Thoracic aorta (tissue), 2 donors: Measurements from ENCODE around the gene PHACTR1. TPM values are rescaled to one million over a fixed set of nuclear protein-coding genes. Genes with fewer than 3 reads are reported as not detected.
"Not testable (repeated sequence)": the region's sequence is repeated elsewhere in the genome, so short reads cannot be mapped to it uniquely, and the experiment has no call there.

Experiments
- ATAC-seq: fragments of 150-250 bp; one replicate; pipeline ENCODE4 v1.8.0; 2017; ENCODE audit warnings: low read depth; ENCODE audit not compliant: insufficient number of reproducible peaks, low FRiP score
- DNase-seq: peaks from one replicate; pipeline ENCODE4 v3.0.0-alpha.2; 2020; ENCODE audit warnings: low spot score
- H3K27ac ChIP-seq, 2 donors: fragments of 200-600 bp; sonication (generic); 1 replicate in 1 of 2; 2 replicates in 1 of 2; pipeline ENCODE4 v1.5.1; 2016; ENCODE audit warnings: mild to moderate bottlenecking in 2 of 2, moderate library complexity in 2 of 2
- H3K27me3 ChIP-seq: fragments of 200-600 bp; sonication (generic); replicated peaks from 2 replicates; pipeline ENCODE4 v1.6.0; 2016; ENCODE audit warnings: mild to moderate bottlenecking; ENCODE audit not compliant: insufficient read depth
- H3K36me3 ChIP-seq: fragments of 200-600 bp; sonication (generic); one replicate; pipeline ENCODE4 v1.5.1; 2016
- H3K4me1 ChIP-seq, 2 donors: fragments of 200-600 bp; sonication (generic); 1 replicate in 1 of 2; 2 replicates in 1 of 2; pipeline versions ENCODE4 v1.5.1 to v1.6.0; 2016; ENCODE audit warnings: low read depth in 2 of 2, mild to moderate bottlenecking in 1 of 2; ENCODE audit not compliant: control insufficient read depth in 1 of 2
- H3K4me3 ChIP-seq: fragments of 200-600 bp; sonication (generic); 2 replicates; pipeline ENCODE4 v1.5.1; 2016; ENCODE audit warnings: mild to moderate bottlenecking
- H3K9me3 ChIP-seq: fragments of 200-600 bp; sonication (generic); 2 replicates; pipeline ENCODE4 v1.5.1; 2016
- total RNA-seq, 2 donors: library from RNA; depleted of rRNA; stranded (reverse); fragments of >200 nt; gene quantifications; one replicate each; pipeline versions ENCODE4 v1.1.0 to v1.2.3, GENCODE V29; 2016
- TF ChIP-seq, protein P1 (sequence below): fragments of 200-600 bp; sonication (generic); IDR thresholded peaks from one replicate; pipeline ENCODE4 v1.5.1; 2019; ENCODE audit warnings: antibody characterized with exemption

PHACTR1 gene
- total RNA-seq, 2 donors from 2014 or later: 42.9 to 69.1 TPM

- Histone ChIP-seq H3K9me3 (no peaks in the 10 kb centered on the region), H3K4me1 (peaks cover 0 to 23% of the 10 kb centered on the region in 2 donors), H3K36me3 (no peaks in the 10 kb centered on the region), H3K27me3 (no peaks in the 10 kb centered on the region), H3K4me3 (no peak overlapping the region), H3K27ac (no peak overlapping the region)
- no peak for ATAC-seq
- TF ChIP-seq, protein P1, sequence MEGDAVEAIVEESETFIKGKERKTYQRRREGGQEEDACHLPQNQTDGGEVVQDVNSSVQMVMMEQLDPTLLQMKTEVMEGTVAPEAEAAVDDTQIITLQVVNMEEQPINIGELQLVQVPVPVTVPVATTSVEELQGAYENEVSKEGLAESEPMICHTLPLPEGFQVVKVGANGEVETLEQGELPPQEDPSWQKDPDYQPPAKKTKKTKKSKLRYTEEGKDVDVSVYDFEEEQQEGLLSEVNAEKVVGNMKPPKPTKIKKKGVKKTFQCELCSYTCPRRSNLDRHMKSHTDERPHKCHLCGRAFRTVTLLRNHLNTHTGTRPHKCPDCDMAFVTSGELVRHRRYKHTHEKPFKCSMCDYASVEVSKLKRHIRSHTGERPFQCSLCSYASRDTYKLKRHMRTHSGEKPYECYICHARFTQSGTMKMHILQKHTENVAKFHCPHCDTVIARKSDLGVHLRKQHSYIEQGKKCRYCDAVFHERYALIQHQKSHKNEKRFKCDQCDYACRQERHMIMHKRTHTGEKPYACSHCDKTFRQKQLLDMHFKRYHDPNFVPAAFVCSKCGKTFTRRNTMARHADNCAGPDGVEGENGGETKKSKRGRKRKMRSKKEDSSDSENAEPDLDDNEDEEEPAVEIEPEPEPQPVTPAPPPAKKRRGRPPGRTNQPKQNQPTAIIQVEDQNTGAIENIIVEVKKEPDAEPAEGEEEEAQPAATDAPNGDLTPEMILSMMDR: no peak
- no peak for DNase-seq
These were observed 409.3 kb downstream of the PHACTR1 start for GRCh38 chr6:13125841-13126240.

GRCh38 chr6:13131935-13132661 is 415.5 kb downstream of the PHACTR1 start:
- H3K9me3 ChIP-seq: no peaks in the 10 kb centered on the region
- H3K4me1 ChIP-seq: peaks cover 0 to 16% of the 10 kb centered on the region in 2 donors
- no peaks in the 10 kb centered on the region for H3K27me3 ChIP-seq
- DNase-seq (no peak), ATAC-seq (no peak)
- no peaks in the 10 kb centered on the region for H3K36me3 ChIP-seq
- H3K27ac ChIP-seq: peak overlapping the region in 1 of 2 donors; percentile 11
- TF ChIP-seq, protein P1: no peak
- no peak overlapping the region for H3K4me3 ChIP-seq

GRCh38 chr6:13133894-13134293 is 417.3 kb downstream of the PHACTR1 start:
- peaks cover 4 to 26% of the 10 kb centered on the region in 2 donors for H3K4me1 ChIP-seq
- H3K27ac ChIP-seq, H3K9me3 ChIP-seq, H3K4me3 ChIP-seq, H3K36me3 ChIP-seq, DNase-seq, ATAC-seq, H3K27me3 ChIP-seq: not testable (repeated sequence)

DNA sequence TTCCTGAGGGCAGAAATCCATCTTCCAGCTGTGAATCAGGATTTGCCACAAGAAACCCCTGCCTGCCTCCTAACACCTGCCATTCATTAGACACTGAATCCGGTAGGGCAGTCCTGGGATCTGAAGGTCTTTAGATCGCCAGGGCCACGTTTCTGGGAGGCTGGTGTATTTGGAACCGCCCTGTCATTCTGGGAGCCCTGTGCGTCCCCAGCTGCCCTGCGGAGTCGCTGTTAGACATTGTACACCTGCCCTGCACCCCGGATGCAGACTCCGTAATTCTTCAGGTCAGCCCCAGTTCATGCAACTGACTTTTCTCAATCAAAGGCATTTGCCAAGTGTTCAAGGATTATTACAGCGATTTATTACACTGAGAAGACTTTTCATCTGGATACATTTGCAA is 418.6 kb downstream of the PHACTR1 start:
- ATAC-seq (no peak), DNase-seq (no peak)
- H3K9me3 ChIP-seq: no peaks in the 10 kb centered on the region
- H3K4me1 ChIP-seq: peaks cover 15 to 36% of the 10 kb centered on the region in 2 donors
- H3K36me3 ChIP-seq: no peaks in the 10 kb centered on the region
- H3K27me3 ChIP-seq: no peaks in the 10 kb centered on the region
- TF ChIP-seq, protein P1: no peak
- H3K4me3 ChIP-seq: no peak overlapping the region
- no peak overlapping the region for H3K27ac ChIP-seq

GRCh38 chr6:13139119-13139518 is 422.6 kb downstream of the PHACTR1 start:
- H3K4me1 ChIP-seq: peaks cover 15 to 35% of the 10 kb centered on the region in 2 donors
- DNase-seq: no peak
- no peaks in the 10 kb centered on the region for H3K27me3 ChIP-seq
- no peaks in the 10 kb centered on the region for H3K9me3 ChIP-seq
- no peak for ATAC-seq
- no peak overlapping the region for H3K27ac ChIP-seq
- TF ChIP-seq, protein P1: no peak
- no peak overlapping the region for H3K4me3 ChIP-seq
- no peaks in the 10 kb centered on the region for H3K36me3 ChIP-seq

- TF ChIP-seq, protein P1: no peak
- ATAC-seq: no peak
- no peak overlapping the region for H3K27ac ChIP-seq
These were observed 424.4 kb downstream of the PHACTR1 start for GRCh38 chr6:13140980-13141379.

More at GRCh38 chr6:13140980-13141379, 424.4 kb downstream of the PHACTR1 start:
- H3K4me3 ChIP-seq: no peak overlapping the region
- H3K4me1 ChIP-seq: peaks cover 19 to 40% of the 10 kb centered on the region in 2 donors
- H3K9me3 ChIP-seq: no peaks in the 10 kb centered on the region
- no peak for DNase-seq
- no peaks in the 10 kb centered on the region for H3K27me3 ChIP-seq
- no peaks in the 10 kb centered on the region for H3K36me3 ChIP-seq
